ENCODE results near the gene UNC13D.

The UNC13D gene

GRCh38 chr17:75829747-75830146, 14.5 kb downstream of the UNC13D start:
- Histone ChIP-seq H3K27ac (ENCODE audit: low read depth, low read length) (no peak overlapping the region), H3K9ac (ENCODE audit: low read length) (no peak overlapping the region), H3K36me3 (ENCODE audit: low read length) (no peaks in the 10 kb centered on the region)

DNA sequence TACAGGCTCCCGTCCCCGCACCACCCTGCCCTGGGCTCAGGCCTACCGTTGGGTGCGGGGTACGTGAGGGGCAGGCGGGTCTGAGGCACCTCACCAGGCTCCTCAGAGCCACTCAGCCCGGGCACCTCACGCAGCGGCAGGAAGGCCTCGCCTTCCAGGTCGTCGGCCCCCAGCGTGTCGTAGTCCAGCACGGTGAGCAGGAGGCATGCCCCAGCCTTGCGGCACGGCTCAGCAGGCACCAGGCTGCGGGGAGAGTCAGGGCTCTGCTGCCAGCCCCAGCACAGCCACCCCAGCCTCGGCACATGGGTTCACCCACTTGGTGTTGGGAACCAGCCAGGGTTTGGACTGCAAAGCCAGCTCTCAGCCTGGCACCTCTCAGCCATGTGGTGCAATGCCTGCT, 15.5 kb downstream of the UNC13D start:
- H3K4me2 ChIP-seq (ENCODE audit: low read depth, low read length, poor library complexity, severe bottlenecking) = no peak overlapping the region
- H2AFZ ChIP-seq (ENCODE audit: low read depth, low read length, severe bottlenecking) = no peak overlapping the region
- TF ChIP-seq, protein P1, sequence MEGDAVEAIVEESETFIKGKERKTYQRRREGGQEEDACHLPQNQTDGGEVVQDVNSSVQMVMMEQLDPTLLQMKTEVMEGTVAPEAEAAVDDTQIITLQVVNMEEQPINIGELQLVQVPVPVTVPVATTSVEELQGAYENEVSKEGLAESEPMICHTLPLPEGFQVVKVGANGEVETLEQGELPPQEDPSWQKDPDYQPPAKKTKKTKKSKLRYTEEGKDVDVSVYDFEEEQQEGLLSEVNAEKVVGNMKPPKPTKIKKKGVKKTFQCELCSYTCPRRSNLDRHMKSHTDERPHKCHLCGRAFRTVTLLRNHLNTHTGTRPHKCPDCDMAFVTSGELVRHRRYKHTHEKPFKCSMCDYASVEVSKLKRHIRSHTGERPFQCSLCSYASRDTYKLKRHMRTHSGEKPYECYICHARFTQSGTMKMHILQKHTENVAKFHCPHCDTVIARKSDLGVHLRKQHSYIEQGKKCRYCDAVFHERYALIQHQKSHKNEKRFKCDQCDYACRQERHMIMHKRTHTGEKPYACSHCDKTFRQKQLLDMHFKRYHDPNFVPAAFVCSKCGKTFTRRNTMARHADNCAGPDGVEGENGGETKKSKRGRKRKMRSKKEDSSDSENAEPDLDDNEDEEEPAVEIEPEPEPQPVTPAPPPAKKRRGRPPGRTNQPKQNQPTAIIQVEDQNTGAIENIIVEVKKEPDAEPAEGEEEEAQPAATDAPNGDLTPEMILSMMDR (IDR thresholded peaks at IDR 0.05; ENCODE audit: insufficient read depth, low read length, poor library complexity, severe bottlenecking) = no peak
- TF ChIP-seq EZH2phosphoT487 (conservative IDR thresholded peaks at IDR 0.05; ENCODE audit: low read length) = no peak
- H3K27ac ChIP-seq (ENCODE audit: low read depth, low read length) = no peak overlapping the region
- H3K9me2 ChIP-seq (replicated peaks; ENCODE audit: insufficient read depth, low read length) = no peaks in the 10 kb centered on the region
- H3K9ac ChIP-seq (ENCODE audit: low read length) = no peak overlapping the region
- H3K79me2 ChIP-seq (ENCODE audit: insufficient read depth, low read length) = no peaks in the 10 kb centered on the region
- no peaks in the 10 kb centered on the region for H4K20me1 ChIP-seq (ENCODE audit: low read depth, low read length)
- no peak overlapping the region for H3K4me3 ChIP-seq (ENCODE audit: insufficient read depth, low read length, poor library complexity, severe bottlenecking)
- no peaks in the 10 kb centered on the region for H3K27me3 ChIP-seq (ENCODE audit: low read length)
- no peaks in the 10 kb centered on the region for H3K36me3 ChIP-seq (ENCODE audit: low read length)
- H3F3A ChIP-seq (ENCODE audit: insufficient read depth) = no peaks in the 10 kb centered on the region
- H3K9me3 ChIP-seq (ENCODE audit: insufficient read depth, low read length) = no peaks in the 10 kb centered on the region

More at GRCh38 chr17:75829747-75830146, 14.5 kb downstream of the UNC13D start:
- no peaks in the 10 kb centered on the region for H3K79me2 ChIP-seq (ENCODE audit: insufficient read depth, low read length)
- no peaks in the 10 kb centered on the region for H4K20me1 ChIP-seq (ENCODE audit: low read depth, low read length)
- no peaks in the 10 kb centered on the region for H3K9me2 ChIP-seq (replicated peaks; ENCODE audit: insufficient read depth, low read length)
- H3K27me3 ChIP-seq (ENCODE audit: low read length) = no peaks in the 10 kb centered on the region
- H3K9me3 ChIP-seq (ENCODE audit: insufficient read depth, low read length) = no peaks in the 10 kb centered on the region
- H3K4me3 ChIP-seq (ENCODE audit: insufficient read depth, low read length, poor library complexity, severe bottlenecking) = no peak overlapping the region
- no peaks in the 10 kb centered on the region for H3F3A ChIP-seq (ENCODE audit: insufficient read depth)
- H2AFZ ChIP-seq (ENCODE audit: low read depth, low read length, severe bottlenecking) = no peak overlapping the region
- no peak overlapping the region for H3K4me2 ChIP-seq (ENCODE audit: low read depth, low read length, poor library complexity, severe bottlenecking)
- no peak for TF ChIP-seq EZH2phosphoT487 (conservative IDR thresholded peaks at IDR 0.05; ENCODE audit: low read length)
- TF ChIP-seq, protein P1 (IDR thresholded peaks at IDR 0.05; ENCODE audit: insufficient read depth, low read length, poor library complexity, severe bottlenecking) = no peak

DNA sequence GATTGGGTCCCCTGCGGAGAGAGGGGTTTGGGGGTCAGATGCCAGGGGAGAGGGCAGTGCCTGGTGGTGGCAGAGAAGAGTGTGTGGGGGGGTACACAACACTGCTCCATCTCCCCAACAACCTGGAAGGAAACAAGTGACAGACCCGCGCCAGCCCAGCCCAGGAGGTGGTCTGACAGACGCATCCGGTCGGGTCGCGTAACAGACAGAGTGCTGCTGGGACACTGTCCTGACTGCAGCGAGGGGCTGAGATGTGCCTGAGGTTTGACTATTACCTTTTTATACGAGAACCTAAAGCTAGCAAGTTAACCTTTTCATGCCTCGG, 16.2 kb downstream of the UNC13D start:
- no peaks in the 10 kb centered on the region for H3K9me2 ChIP-seq (replicated peaks; ENCODE audit: insufficient read depth, low read length)
- H3K36me3 ChIP-seq (ENCODE audit: low read length) = no peaks in the 10 kb centered on the region
- H3K4me2 ChIP-seq (ENCODE audit: low read depth, low read length, poor library complexity, severe bottlenecking) = no peak overlapping the region

More for the DNA sequence above, 16.2 kb downstream of the UNC13D start:
- H3K9ac ChIP-seq (ENCODE audit: low read length) = no peak overlapping the region
- H3F3A ChIP-seq (ENCODE audit: insufficient read depth) = no peaks in the 10 kb centered on the region
- H4K20me1 ChIP-seq (ENCODE audit: low read depth, low read length) = no peaks in the 10 kb centered on the region
- no peaks in the 10 kb centered on the region for H3K27me3 ChIP-seq (ENCODE audit: low read length)
- H3K4me3 ChIP-seq (ENCODE audit: insufficient read depth, low read length, poor library complexity, severe bottlenecking) = no peak overlapping the region
- no peaks in the 10 kb centered on the region for H3K79me2 ChIP-seq (ENCODE audit: insufficient read depth, low read length)
- no peaks in the 10 kb centered on the region for H3K9me3 ChIP-seq (ENCODE audit: insufficient read depth, low read length)
- no peak overlapping the region for H3K27ac ChIP-seq (ENCODE audit: low read depth, low read length)
- no peak for TF ChIP-seq EZH2phosphoT487 (conservative IDR thresholded peaks at IDR 0.05; ENCODE audit: low read length)
- TF ChIP-seq, protein P1 (IDR thresholded peaks at IDR 0.05; ENCODE audit: insufficient read depth, low read length, poor library complexity, severe bottlenecking) = no peak
- no peak overlapping the region for H2AFZ ChIP-seq (ENCODE audit: low read depth, low read length, severe bottlenecking)
